GM18858 (cell line): ENCODE data around the gene NMRK2.

Experiments used
- ATAC-seq: cut with Tn5 transposase; IDR thresholded peaks from one replicate; pipeline ENCODE4 v1.9.1; 2021; ENCODE audit not compliant: unreplicated experiment

NMRK2 gene

DNA sequence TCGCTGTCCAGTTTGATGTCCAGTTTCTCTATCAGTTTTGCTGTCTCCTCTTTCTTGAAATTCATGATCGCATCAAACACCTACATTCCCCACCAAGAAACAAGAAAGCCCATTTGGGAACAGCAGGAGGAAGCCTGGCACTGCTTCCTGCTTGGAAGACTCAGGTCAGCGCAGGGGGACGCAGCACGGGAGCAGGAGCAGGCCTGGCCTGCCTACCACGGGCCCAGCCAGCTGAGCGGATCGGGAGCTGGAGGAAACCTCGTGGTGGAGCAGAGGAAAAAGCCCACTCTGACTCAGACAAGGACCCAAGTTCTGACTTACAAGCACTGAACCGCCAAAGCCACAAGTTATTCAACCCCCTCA is 48.5 kb downstream of the NMRK2 start:
- ATAC-seq = no peak

DNA sequence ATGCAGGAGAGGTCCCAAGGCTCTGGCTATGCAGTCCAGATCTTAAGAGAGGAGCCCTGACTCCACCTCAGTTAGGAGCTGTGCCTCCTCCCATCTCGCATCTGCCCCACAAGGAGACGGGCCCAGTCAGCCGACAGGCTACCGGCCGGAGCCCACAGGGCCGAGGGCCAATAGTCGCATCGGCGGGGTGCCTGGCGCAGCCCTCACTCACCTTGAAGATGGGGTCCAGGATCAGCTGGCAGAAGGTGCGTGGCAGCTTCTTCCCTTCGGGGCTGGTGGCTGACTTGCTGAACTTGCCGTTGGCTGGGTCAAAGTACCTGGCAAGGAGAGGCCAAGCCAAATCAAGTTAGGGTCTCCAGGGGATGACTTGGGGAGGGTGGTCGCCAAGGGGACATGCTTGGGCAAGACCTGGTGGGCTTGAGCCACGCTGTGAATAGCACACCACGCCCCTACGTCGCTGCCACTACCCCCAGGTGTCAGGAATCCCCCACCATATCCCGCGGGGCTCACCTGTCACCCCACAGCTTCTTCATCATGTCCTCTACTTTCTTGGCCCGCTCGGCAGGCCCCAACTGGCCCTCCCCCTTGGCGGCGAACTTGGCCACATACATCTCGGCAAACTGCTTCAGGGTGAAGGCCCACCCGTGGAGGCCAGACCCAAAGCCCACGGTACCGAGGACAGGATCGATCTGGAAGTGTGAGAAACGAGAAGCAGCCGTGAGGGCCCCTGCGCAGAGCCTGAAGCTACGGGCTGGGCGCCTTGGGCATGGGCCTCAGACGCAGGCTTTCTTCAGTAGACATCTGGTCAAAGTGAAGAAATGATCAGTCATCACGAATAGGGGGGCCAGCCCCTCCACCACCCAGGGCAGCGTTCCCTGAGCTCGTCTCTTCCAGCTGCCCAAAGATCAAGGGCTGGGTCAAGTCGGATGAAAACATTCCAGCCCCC is 49.1 kb downstream of the NMRK2 start:
- no peak for ATAC-seq

DNA sequence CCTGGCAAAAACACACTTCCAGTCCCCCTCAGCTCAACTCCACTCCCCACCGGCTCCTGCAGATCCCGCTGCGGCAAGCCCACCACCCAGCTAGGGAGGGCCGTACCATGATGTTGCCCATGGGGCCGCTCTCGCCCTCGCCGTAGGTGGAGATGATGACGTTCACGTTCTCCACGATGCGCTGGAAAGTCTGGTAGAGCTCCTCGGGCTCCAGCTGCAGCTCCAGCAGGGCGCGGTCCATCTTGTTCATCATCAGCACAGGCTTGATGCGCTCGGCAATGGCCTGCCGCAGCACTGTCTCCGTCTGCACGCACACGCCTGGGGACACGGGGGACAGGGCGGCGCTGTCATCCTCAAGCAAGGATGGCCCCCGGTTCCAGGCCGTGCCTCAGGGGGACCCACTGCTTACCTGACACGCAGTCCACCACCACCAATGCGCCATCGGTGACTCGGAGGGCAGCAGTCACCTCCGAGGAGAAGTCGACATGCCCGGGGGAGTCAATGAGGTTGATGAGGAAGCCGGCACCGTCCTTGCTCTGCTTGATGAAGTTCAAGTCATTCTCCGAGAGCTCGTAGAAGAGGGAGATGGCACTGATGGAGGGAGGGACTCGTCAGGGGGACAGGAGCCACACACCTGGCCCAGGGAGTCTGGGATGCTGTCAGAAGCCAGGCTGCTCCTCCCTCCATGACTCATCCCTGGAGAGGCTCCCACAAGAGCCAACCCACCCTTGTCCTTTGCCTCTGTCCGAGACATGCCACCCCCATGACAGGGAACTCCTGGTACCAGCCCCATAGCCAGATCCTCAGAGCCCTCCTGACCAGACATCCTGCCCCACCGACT is 50.1 kb downstream of the NMRK2 start:
- no peak for ATAC-seq

DNA sequence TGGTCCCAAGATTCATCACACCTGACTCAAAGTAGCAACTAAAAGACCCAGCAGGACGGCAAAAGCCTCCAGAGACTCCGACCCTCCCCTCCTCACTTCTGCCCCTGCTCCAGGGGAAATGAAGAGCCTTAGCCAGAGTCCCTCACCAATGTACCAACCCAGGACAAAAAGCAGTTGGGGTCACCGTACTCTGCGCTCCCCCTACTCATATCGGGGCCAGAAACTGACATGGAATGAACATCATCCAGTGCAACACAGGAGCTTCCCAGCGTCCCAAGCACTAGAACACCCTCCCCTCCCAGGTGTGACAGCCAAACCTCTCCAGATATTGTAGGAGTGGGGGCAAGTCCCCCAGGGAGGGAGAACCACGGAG is 50.7 kb downstream of the NMRK2 start:
- no peak for ATAC-seq

DNA sequence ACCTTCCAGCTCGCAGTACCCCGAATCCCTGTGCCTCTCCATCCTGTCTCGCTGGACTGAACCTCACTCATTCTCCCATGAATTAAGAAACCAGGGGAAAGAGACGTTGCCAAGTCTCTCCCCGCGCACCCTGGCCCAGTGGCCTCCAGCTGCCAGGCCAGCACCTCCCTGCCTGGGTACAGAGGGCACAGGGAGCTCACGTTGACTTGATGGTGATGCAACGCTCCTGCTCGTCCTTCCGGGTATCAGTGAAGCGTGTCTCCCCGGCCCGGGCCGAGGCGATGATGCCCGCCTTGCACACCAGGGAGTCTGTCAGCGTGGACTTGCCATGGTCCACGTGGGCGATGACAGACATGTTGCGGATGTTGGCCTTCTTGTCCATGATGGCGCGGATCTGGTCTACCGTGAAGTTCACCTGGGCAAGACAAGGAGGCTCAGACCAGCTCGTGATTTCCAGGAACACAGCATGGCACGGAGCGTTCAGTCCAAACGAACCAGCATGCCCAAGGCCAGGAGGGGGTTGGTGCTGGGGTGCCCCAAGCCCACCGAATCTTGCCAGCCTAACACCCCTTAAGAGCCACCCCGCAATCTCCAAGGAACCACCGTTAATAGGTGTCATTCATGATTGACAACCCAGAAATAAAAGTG is 51.2 kb downstream of the NMRK2 start:
- no peak for ATAC-seq

DNA sequence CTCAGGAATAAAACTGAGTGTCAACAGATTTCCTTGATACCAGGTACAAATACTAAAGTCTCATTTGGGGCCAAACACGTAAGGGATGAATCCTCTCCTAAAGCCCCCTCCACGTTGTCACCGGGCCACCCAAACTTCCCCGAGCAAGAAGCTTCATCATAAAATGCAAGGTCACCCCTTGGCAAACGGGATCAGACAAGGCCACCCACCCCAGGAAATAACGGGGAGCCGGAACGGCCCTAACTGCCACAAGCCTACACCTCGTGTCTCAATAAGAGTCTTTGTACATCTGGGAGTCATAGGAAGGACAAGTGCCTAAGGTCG is 51.7 kb downstream of the NMRK2 start:
- no peak for ATAC-seq

DNA sequence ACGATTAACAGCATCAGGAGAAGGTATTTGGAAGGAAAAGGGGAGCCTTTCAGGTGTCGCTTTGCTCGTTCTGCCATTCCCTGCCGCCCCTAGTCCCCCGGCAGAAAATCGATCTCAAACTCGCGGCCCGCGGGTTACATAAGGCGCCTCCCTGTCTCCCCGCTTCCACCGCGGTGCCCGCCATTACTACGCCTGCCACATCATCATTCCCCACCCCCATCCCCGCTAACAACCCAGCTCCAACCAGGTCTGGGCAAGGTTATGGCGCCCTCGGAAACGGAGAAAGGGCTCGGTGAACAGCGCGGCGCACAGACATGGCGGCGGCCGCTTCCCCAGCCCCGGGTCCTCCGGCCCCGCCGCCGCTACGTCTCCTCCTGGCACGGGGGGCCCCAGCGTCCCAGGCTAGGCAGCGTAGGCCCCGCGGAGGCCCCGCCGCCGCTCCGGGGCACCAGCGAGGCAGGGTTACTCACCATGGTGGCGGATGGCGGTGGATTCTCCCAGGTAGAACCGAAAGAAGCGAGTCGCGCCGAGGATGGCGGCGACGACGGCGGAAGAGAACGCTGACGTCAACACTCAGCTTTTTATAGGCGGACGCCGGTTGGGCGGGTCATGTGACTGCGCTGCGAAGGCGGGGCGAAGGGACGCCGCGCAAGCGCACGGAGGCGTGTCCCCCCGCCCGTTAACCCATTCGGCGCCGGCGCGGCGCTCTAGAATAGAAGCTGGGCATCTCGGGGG is 52.2 kb downstream of the NMRK2 start, which contains the start of gene EEF2:
Gene EEF2 (minus strand): TSS at position 556 of the 735 bp plus-strand sequence. CDS start 83 bp downstream, at position 473.
- no peak for ATAC-seq

DNA sequence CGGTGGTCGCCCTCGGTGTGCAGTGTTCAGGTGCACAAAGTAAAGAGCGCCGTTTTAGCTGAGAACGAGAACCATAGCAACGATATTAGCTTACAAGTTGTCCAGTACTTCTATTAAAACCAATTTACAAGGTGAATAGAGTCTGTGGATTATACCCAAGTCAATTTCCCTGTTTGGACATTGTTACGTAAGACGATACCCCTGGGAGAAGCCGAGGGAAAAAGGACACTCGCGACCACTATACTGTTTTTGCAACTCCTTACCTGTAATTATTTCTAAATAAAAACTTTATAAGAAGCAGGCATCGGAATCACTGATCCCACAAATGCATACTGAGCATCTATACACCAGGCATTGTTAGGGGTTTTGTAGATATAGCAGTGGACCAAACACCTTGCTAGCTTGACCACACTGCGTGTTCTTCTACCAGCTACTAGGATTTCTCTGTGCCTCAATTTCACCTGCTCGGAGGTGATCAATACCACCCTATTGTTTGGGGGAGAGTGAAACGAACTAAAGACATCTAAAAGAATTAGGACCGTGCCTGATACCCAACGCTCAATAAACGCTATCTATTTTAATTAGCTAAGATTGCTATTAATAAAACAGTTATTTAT is 52.9 kb downstream of the NMRK2 start:
- ATAC-seq = no peak

DNA sequence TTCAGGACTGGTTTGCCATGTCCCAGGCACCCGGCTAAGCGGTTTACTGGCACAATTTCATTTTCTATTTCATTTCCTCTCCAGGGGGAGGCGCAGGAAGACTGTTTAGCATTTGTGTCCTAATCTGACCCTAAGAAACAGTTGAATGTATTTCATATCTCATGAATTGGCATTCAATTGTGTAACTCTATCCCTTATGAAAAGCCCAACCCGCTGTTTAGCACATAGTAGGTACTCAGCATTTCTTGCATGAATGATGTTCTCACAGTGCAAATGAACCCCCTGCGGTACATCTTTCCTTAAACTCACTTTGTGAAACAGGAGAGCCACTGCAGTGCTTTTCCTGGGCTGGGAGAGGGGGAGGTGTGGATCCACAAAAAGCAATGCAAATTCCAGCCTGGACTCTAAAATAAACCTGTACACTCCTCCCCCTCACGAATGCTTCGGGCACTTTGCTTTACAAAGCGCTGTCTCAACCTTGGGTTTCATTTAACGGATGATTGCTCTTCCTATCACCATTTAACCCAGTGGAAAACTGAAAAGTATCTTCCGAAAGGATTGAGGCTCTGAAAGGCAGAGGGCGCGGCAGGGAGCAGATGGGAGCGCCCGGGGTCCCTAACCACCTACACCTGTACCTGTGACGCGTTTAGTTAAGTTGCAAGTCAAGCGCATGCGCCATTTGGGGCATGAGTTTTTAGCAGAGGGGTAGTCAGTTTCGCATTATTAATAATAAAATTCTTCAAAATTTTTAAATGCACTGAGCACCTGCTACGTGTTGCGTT is 53.6 kb downstream of the NMRK2 start:
- no peak for ATAC-seq

DNA sequence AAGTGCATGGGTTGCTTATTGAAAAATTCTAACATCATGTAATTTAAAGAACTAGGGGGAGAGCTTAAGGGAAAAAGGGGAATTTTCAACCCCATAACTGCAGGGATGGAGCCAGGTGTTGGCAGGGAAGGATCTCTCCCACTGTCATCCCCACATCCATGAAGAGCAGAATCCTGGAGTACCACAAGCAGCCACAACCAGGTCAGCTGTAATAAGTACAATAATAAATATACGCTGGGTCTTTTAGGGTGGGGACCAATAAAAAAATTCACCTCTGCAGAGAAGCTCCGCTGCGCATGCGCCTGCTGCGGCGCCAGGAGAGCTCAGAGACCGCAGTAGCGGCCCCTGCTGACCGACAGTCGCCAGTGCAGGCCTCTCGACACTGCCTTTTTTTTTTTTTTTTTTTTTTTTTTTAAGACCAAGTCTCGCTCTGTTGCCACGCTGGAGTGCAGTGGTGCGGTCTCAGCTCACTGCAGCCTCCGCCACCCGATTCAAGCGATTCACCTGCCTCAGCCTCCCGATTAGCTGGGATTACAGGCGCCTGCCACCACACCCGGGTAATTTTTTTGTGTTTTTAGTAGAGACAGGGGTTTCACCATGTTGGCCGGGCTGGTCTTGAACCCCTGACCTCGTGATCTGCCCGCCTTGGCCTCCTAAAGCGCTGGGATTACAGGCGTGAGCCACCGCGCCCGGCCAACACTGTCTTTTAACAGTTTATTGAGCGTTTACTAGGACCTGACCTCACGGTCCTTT is 54.9 kb downstream of the NMRK2 start:
- ATAC-seq = no peak

DNA sequence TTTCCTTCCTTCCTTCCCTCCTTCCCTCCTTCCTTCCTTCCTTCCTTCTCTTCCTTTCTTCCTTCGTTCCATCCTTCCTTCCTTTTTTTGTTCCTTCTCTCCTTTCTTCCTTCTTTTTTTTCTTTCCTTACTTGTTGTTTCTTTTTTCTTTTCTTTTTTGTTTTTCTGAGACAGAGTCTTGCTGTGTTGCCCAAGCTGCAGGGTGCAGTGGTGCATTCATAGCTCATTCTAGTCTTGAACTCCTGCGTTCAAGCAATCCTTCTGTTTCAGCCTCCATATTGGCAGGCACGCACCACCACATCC is 57.9 kb downstream of the NMRK2 start:
- ATAC-seq = no peak
